ENCODE data around the gene OTUD6A.

Gene OTUD6A

DNA sequence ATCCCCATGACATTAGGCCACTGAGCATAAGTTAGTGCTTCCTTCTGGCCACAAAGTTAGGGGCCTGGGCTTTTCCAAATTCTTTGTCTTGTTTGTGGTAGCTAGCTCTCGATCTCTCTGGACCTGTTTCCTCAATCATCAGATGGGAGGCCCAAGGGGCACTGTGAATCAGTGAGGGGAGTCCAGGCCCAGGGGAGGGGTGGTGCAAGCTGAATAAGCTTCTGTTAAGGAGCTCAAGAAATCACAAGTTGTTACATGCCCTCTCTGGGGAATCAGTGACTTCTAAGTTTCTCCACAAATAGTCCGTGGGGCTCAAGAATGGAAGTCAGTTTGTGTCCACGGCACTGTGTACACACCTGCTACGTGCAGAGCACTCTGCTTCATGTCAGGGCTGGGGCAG lies 27.6 kb upstream of the OTUD6A start:
- H3K4me3 ChIP-seq (replicated peaks; ENCODE audit: low read depth, low read length): no peak overlapping the region
- TF ChIP-seq, protein P1, sequence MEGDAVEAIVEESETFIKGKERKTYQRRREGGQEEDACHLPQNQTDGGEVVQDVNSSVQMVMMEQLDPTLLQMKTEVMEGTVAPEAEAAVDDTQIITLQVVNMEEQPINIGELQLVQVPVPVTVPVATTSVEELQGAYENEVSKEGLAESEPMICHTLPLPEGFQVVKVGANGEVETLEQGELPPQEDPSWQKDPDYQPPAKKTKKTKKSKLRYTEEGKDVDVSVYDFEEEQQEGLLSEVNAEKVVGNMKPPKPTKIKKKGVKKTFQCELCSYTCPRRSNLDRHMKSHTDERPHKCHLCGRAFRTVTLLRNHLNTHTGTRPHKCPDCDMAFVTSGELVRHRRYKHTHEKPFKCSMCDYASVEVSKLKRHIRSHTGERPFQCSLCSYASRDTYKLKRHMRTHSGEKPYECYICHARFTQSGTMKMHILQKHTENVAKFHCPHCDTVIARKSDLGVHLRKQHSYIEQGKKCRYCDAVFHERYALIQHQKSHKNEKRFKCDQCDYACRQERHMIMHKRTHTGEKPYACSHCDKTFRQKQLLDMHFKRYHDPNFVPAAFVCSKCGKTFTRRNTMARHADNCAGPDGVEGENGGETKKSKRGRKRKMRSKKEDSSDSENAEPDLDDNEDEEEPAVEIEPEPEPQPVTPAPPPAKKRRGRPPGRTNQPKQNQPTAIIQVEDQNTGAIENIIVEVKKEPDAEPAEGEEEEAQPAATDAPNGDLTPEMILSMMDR (IDR thresholded peaks at IDR 0.05; ENCODE audit: low read depth, low read length, missing control alignments): no peak
- DNase-seq (ENCODE audit: extremely low read depth, low read depth): no peak

GRCh38 chrX:70038515-70038914 lies 23.7 kb upstream of the OTUD6A start:
- TF ChIP-seq, protein P1 (IDR thresholded peaks at IDR 0.05; ENCODE audit: low read depth, low read length, missing control alignments): no peak
- H3K4me3 ChIP-seq (replicated peaks; ENCODE audit: low read depth, low read length): no peak overlapping the region
- no peak for DNase-seq (ENCODE audit: extremely low read depth, low read depth)

DNA sequence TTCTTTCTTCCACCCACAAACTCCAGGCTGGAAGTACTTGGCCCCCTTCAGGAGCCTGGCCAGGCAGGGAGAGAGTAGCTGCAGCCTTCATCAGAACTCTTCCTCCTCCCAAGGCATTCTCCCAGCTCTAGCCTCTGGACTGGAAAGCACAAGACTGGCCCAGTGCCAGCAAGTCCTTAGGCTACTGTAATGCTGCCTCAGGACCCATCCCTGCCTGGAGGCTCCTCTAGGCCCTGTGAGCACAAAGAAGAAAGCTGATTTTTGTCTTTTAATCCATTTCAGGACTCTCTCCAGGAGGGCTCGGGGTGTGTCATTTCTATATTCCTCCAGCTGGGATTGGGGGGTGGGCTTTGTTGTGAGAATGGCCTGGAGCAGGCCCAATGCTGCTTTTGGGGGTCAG lies 23.3 kb upstream of the OTUD6A start:
- no peak for DNase-seq (ENCODE audit: extremely low read depth, low read depth)
- H3K4me3 ChIP-seq (replicated peaks; ENCODE audit: low read depth, low read length): no peak overlapping the region
- TF ChIP-seq, protein P1 (IDR thresholded peaks at IDR 0.05; ENCODE audit: low read depth, low read length, missing control alignments): no peak

DNA sequence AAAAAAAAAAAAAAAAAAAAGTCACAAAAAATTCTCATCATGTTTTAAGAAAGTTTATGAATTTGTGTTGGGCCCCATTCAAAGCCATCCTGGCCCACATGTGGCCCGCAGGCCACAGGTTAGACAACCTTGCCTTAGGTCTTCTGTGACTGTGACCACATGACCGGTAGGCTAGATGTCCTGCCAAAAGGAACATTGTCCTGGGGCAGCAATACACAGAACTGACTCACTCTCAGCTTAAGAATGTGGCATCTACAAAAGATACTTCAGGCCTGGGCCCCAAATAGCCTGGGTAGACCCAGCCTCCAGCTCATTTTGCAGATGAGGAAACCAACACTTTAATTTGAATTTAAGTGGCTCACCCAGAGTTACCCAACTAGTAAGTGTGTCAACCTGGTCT lies 22.5 kb upstream of the OTUD6A start:
- no peak overlapping the region for H3K4me3 ChIP-seq (replicated peaks; ENCODE audit: low read depth, low read length)
- DNase-seq (ENCODE audit: extremely low read depth, low read depth): no peak
- TF ChIP-seq, protein P1 (IDR thresholded peaks at IDR 0.05; ENCODE audit: low read depth, low read length, missing control alignments): no peak

- no peak for DNase-seq (ENCODE audit: extremely low read depth, low read depth)
- no peak overlapping the region for H3K4me3 ChIP-seq (replicated peaks; ENCODE audit: low read depth, low read length)
- TF ChIP-seq, protein P1 (IDR thresholded peaks at IDR 0.05; ENCODE audit: low read depth, low read length, missing control alignments): no peak
Measured at GRCh38 chrX:70041993-70042392, 20.3 kb upstream of the OTUD6A start.

GRCh38 chrX:70042399-70043371 lies 19.6 kb upstream of the OTUD6A start:
- no peak overlapping the region for H3K4me3 ChIP-seq (replicated peaks; ENCODE audit: low read depth, low read length)
- no peak for DNase-seq (ENCODE audit: extremely low read depth, low read depth)
- TF ChIP-seq, protein P1 (IDR thresholded peaks at IDR 0.05; ENCODE audit: low read depth, low read length, missing control alignments): no peak

Data from HFF-Myc (cell line).